Activated naive CD4-positive, alpha-beta T cell (primary cell): ENCODE measurements around the gene PTGR1.
"Not testable (repeated sequence)": the region's sequence is repeated elsewhere in the genome, so short reads cannot be mapped to it uniquely, and the experiment has no call there.

Source experiments
- DNase-seq, 4 experiments: peaks; one replicate each; lab custom pipeline; 2025; lab: John Stamatoyannopoulos, UW

PTGR1 gene

DNA sequence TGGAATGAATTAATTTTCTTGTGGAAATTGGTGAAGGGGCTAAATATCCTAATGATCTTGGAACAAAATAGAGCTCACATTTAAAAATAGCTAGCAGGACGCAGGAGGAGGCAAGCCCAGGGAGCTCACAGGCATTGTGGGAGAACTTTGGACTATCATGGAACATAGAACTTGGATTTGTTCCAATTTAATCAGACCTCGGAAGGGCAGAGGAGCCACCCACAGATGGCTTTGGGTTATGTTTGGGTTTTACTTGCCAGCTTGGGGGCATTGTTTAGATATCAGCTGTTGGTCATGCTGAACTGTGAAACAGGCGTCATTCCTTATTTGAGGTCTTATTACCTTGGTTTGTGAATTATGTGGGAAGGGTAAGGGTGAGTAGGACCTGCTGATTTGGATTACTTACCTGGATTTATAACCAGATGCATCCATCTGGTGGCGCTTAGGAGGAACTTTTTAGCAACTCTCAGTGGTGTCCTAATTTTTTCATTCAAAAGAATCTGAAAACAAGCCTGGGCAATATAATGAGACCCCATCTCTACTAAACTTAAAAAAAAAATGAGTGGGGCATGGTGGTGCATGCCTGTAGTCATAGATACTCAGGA is 14.1 kb upstream of the PTGR1 start:
- DNase-seq: no peak

DNA sequence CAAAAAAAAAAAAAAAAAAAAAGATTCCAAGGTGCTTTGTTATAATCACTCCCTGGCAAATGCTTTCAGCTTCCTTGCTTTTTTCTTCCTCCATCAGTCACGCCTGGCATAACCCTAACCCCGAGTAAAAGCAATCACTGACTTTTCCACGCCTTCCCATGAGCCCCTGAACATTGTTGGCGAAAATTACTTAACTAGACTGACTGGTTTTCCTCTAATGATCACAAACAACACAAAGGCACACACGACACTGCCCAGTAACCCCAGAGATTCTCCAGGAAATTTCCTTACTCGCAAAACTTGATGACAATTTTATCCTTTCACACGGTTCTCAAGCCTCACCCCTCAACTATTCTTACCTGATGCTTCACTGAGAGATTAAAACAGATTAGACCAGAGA is 11.4 kb upstream of the PTGR1 start:
- DNase-seq: no peak

GRCh38 chr9:111610149-111610548 is 10.7 kb upstream of the PTGR1 start:
- no peak for DNase-seq

DNA sequence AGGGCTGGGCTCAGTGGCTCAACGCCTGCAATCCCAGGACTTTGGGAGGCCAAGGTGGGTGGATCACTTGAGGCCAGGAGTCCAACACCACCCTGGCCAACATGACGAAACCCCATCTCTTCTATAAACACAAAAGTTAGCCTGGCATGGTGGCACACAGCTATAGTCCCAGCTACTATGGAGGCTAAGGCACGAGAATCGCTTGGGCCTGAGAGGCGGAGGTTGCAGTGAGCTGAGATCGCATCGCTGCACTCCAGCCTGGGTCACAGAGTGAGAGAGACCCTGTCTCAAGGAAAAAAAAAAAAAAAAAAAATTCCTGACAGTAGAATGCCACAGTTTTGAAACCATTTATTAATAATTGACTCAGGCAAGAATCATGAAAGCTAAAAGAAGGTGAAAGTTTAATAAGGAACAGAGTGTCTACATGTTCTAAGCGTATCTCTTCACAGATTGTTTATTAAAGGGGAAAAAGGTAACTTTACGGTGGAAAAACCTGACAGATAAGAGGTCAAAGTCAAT is 5.7 kb upstream of the PTGR1 start:
- no peak for DNase-seq

DNA sequence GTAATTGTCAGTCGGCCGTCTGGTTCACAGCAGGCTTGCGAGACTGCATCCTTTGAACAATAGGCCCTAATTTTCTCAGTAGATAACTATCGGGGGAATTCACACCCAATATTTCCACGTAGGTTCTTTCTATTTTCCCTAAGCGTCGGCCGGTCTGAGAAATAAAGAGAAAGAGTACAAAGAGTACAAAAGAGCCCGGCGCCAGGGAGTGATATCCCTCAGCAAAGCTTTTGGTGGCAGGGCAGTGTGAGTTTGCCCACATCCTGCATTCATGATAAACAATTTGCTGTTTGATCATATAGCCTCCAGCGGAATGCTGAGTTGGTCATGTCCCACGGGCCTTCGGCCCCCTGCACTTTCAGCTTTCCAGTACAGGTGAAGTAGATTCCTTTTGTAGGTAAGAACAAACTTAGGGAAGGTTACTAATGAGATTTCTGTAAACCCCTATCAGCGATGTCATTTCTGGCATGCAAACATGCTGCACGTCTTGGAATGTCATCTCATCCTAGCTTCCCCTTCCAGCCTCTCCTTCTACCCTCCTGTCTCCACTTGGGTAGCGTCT is 4.7 kb upstream of the PTGR1 start:
- DNase-seq: no peak

DNA sequence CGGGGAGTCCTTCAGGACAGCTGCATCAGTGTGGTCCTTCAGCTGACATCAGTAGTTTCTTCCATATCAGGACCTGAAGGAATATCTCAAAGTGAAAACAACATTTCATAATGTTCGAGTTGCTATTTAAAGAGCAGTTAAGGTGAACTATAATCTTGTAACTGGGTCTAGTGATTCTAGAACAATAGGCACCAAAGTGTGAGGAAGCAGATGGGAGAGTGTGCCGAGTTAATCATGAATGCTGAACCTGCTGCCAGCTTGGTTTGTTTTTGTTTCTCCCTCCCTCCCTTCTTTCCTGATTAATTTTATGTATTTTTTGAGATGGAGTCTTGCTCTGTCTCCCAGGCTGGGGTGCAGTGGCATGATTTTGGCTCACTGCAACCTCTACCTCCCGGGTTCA is 3.6 kb upstream of the PTGR1 start:
- no peak for DNase-seq

DNA sequence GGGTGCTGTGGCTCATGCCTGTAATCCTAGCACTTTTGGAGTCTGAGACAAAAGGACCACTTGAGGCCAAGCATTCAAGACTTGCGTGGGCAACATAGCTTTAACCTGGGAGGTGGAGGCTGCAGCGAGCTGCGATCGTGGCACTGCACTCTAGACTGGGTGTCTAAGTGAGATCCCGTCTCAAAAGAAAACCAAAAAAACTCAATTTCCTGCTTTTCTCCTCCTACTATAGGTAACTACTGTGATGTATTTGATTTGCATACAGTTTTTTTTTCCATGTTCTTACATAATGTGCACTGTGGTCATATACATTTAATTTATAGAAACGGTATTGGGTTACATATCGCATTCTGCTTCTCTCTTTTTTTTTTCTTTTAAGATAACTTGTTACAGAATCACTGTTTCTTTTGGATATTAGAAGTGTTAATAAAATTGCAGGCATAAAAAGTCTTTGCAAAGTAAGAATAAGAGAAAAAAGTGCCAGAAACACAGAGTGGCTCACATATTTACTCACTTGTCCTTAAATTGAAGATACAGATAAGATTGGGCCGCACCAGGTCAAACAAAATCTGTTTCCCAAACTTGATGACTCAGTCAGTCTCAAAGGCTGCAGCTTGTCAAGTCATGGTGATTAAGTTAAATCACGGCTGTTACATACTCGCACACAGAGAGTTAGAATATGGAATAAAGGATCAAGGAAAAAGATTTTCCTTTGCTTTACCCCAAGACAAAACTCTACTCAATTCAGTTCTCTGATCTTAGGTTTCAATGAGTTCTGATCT is 2.0 kb upstream of the PTGR1 start:
- no peak for DNase-seq

- DNase-seq: no peak
Measured at GRCh38 chr9:111599955-111600343, 502 bp upstream of the PTGR1 start.

DNA sequence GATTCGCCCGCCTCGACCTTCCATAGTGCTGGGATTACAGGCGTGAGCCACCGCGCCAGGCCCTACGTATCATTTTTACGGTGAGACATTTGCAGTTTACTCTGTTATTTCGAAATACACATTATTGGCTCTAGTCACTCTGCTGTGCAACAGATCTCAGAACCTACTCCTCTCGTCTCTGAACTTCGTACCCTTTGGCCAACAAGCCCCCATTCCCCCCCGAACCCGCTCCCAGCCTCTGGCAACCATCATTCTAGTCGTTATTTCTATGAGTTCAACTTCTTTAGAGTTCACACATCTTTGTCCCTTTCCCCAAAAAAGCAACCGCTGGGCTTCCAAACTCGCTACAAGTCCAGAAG is 735 bp downstream of the PTGR1 start:
- DNase-seq: no peak

- peak; percentile 11 to 47 (median 26) for DNase-seq
Measured at GRCh38 chr9:111597852-111598732, 1.4 kb downstream of the PTGR1 start.

- no peak for DNase-seq
Measured at GRCh38 chr9:111588846-111589245, 10.6 kb downstream of the PTGR1 start.

GRCh38 chr9:111586378-111586777 is 13.1 kb downstream of the PTGR1 start:
- DNase-seq: no peak

DNA sequence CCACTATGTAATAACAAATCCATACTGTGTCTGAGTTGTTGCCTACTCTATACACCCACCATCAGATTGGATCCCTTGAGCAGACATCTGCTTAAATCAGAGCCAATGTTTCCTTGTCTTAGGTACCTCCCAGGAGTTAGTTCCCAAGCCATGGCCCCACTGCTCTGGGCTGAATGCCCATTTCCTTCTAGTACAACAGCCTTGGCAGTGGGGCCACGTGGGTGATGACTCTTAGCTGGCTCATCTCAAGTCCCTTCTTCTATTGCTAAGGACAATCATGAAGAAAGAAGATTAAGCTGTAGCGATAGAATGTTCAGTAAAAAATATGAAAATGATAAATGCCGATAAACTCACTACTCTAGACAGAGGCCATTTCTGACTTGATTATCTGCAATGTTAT is 16.6 kb downstream of the PTGR1 start:
- no peak for DNase-seq

- no peak for DNase-seq
Measured at GRCh38 chr9:111572950-111573604, 26.4 kb downstream of the PTGR1 start.

- DNase-seq: not testable (repeated sequence)
Measured at GRCh38 chr9:111568127-111568526, 31.3 kb downstream of the PTGR1 start.

DNA sequence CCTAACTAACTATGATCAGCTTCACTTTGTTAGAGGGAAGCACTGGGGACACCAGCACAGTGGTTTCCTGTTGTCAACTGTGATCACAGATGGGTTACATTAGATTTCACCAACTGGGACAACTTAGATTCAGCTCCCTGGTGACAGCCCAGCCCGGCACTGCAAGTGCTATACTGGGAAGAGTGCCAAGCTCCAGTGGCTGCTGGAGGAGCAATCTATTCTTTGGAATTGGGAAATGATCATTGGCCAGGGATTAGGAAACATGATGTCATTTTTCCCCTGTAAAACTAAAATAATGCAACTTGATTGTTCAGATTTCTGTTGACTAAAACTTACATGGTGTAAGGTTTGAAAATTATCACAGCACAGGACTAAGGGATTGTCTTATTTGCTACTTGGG is 33.2 kb downstream of the PTGR1 start:
- no peak for DNase-seq

DNA sequence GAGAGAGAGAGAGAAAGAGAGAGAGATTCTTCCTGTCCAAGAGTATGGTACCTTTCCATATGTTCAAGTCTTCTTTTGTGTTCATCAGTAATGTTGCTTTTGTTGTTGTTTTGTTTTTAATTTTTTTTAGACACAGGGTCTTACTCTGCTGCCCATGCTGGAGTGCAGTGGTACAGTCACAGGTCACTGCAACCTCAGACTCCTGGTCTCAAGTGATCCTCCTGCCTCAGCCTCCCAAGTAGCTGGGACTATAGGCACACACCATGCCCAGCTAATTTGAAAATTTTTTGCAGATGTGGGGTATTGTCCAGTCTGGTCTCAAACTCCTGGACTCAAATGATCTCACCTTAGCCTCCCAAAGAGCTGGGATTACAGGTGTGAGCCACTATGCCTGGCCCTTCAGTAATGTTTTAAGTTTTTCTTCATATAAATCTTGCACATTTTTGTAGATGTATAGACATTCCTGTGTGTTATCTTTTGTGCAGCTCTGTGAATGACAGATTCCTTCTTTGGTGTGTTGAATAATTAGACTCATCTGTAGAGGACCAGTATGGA is 38.2 kb downstream of the PTGR1 start:
- DNase-seq: no peak

- DNase-seq: no peak
Measured at GRCh38 chr9:111559000-111559610, 40.3 kb downstream of the PTGR1 start.

GRCh38 chr9:111555425-111555824 is 44.0 kb downstream of the PTGR1 start:
- not testable (repeated sequence) for DNase-seq

DNA sequence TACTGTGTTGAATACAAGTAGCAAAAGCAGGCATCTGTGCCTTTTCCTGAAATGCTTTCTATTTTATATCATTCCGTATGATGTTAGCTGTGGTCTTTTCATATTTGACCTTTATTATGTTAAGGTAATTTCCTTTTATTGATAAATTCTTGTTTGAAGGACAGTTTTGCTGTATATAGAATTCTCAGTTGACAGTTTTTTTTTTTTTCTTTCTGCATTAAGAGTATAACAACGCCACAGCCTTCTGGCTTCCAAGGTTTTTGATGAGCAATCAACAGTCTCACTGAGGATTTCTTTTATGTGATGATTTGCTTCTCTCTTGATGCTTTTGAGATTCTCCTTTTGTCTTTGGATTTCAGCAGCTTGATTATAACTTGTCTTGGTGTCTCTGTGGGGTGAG is 50.8 kb downstream of the PTGR1 start:
- DNase-seq: no peak
